Measurements from ENCODE around the gene KATNAL1.

DNA sequence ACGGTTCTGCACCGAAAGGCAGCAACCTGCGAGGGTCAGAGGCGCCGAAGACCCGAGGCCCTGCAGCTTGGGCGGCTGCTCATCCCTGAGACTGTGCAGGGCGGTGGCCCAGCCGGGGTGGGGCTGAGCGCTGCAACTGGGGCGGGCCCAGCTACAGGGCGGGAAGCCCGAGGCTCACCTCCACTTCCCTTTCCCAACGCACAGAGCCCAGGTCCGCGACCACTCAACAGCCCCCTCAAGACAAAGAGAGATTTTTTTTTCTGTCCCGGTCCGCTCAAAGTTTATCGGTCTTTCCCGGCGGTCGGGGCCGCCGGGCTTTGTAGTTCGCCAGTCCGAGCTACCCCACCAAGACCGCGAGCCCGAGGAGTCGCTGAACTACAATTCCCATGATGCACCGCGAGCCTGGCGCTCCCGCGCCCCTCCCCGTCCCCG lies 573 bp downstream of the KATNAL1 start:
- peak; percentile 18; the same call in 1 of the 2 replicates for TF ChIP-seq GATA2 (IDR thresholded peaks at IDR 0.05; ENCODE audit: low read depth, low read length)
- TF ChIP-seq GATA3 (IDR thresholded peaks at IDR 0.05; ENCODE audit: low read depth, low read length): no peak
